Vagina (tissue), 2 donors: ENCODE measurements around the gene TBC1D3I. TPM values are rescaled to one million over a fixed set of nuclear protein-coding genes. Genes with fewer than 3 reads are reported as not detected.
"Not testable (repeated sequence)": the region's sequence is repeated elsewhere in the genome, so short reads cannot be mapped to it uniquely, and the experiment has no call there.

Experiments
- DNase-seq, 2 donors: peaks; one replicate each; pipeline ENCODE4 v3.0.0-alpha.2; 2017; ENCODE audit errors: extremely low spot score in 2 of 2
- H3K27ac ChIP-seq: fragments of 200-600 bp; sonication (generic); one replicate; pipeline ENCODE4 v1.5.1; 2019
- H3K27me3 ChIP-seq: fragments of 200-600 bp; sonication (generic); one replicate; pipeline ENCODE4 v1.5.1; 2019
- H3K36me3 ChIP-seq, 2 donors: fragments of 200-600 bp; sonication (generic); one replicate each; pipeline ENCODE4 v1.5.1; 2017 to 2019
- H3K4me1 ChIP-seq: fragments of 200-600 bp; sonication (generic); one replicate; pipeline ENCODE4 v1.5.1; 2019
- H3K4me3 ChIP-seq, 2 donors: fragments of 200-600 bp; sonication (generic); 1 replicate in 1 of 2; 2 replicates in 1 of 2; pipeline ENCODE4 v1.5.1; 2016 to 2019
- H3K9me3 ChIP-seq: fragments of 200-600 bp; sonication (generic); one replicate; pipeline ENCODE4 v1.5.1; 2019
- POLR2A ChIP-seq, 2 donors: fragments of 450-650 bp; IDR thresholded peaks; one replicate each; pipeline ENCODE4 v1.6.1; 2017; ENCODE audit warnings: antibody characterized with exemption in 2 of 2, mild to moderate bottlenecking in 2 of 2, moderate library complexity in 2 of 2
- POLR2AphosphoS5 ChIP-seq, 2 donors: sonication (generic); formaldehyde crosslinking; IDR thresholded peaks; one replicate each; pipeline ENCODE4 v1.9.0; 2017; ENCODE audit warnings: antibody characterized with exemption in 2 of 2, mild to moderate bottlenecking in 2 of 2, low read depth in 1 of 2; ENCODE audit not compliant: insufficient read depth in 1 of 2
- intact Hi-C: fragments of 100-400 bp; cut with DNase I; formaldehyde crosslinking; loops from one replicate; pipeline ENCODE4 v1.15.1; 2023
- total RNA-seq: library from RNA; depleted of rRNA; stranded (reverse); fragments of >200 nt; gene quantifications from one replicate; pipeline ENCODE4 v1.2.3, GENCODE V29; 2016
- TF ChIP-seq, protein P1 (sequence below), 3 experiments: fragments of 450-650 bp in 2 of 3; fragments of 200-600 bp in 1 of 3; sonication (generic) in 1 of 3; IDR thresholded peaks; one replicate each; pipeline ENCODE4 v1.5.1; 2017 to 2019; ENCODE audit warnings: antibody characterized with exemption in 3 of 3, mild to moderate bottlenecking in 2 of 3, moderate library complexity in 2 of 3

Gene TBC1D3I
- total RNA-seq, 1 donor from 2014 or later: 1.7 TPM

GRCh38 chr17:36214918-36215317 lies 49.5 kb downstream of the TBC1D3I start:
- Histone ChIP-seq H3K36me3 (no peaks in the 10 kb centered on the region), H3K4me1 (no peaks in the 10 kb centered on the region), H3K4me3 (no peak overlapping the region), H3K9me3 (no peaks in the 10 kb centered on the region), H3K27me3 (no peaks in the 10 kb centered on the region), H3K27ac (no peak overlapping the region)
- intact Hi-C loops: no loop called here
- DNase-seq: peak in 1 of 2 donors; percentile 87
- TF ChIP-seq POLR2AphosphoS5 (IDR thresholded peaks at IDR 0.05; ENCODE audit: insufficient read depth in 1 of 2, low read depth in 1 of 2) (no peak), POLR2A (IDR thresholded peaks at IDR 0.05) (no peak)
- TF ChIP-seq, protein P1, sequence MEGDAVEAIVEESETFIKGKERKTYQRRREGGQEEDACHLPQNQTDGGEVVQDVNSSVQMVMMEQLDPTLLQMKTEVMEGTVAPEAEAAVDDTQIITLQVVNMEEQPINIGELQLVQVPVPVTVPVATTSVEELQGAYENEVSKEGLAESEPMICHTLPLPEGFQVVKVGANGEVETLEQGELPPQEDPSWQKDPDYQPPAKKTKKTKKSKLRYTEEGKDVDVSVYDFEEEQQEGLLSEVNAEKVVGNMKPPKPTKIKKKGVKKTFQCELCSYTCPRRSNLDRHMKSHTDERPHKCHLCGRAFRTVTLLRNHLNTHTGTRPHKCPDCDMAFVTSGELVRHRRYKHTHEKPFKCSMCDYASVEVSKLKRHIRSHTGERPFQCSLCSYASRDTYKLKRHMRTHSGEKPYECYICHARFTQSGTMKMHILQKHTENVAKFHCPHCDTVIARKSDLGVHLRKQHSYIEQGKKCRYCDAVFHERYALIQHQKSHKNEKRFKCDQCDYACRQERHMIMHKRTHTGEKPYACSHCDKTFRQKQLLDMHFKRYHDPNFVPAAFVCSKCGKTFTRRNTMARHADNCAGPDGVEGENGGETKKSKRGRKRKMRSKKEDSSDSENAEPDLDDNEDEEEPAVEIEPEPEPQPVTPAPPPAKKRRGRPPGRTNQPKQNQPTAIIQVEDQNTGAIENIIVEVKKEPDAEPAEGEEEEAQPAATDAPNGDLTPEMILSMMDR (IDR thresholded peaks at IDR 0.05): no peak

DNA sequence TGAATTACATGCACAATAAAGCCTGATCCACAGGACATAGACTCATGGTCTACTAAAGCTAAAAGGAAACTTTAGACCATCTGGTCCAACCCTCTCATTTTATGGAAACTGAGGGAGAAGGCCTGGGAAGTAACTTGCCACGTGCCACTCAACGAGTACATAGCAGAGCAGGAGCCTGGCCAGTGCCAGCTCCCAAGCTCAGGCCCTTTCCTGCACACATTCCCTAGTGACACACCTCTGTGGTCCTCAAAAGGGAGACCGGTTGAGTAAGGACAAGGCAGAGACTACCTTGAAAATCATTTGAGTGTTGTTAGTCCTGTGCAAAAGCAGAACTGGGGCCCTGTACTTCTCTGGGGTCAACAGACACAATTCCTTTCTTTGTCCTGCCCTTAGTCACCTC lies 50.7 kb downstream of the TBC1D3I start:
- DNase-seq: peak in 1 of 2 donors; percentile 92
- TF ChIP-seq POLR2A (IDR thresholded peaks at IDR 0.05): no peak
- no peak for TF ChIP-seq POLR2AphosphoS5 (IDR thresholded peaks at IDR 0.05; ENCODE audit: insufficient read depth in 1 of 2, low read depth in 1 of 2)
- TF ChIP-seq, protein P1 (IDR thresholded peaks at IDR 0.05): no peak
- Histone ChIP-seq H3K4me3 (no peak overlapping the region), H3K36me3 (no peaks in the 10 kb centered on the region), H3K9me3 (no peaks in the 10 kb centered on the region), H3K4me1 (no peaks in the 10 kb centered on the region), H3K27ac (no peak overlapping the region), H3K27me3 (no peaks in the 10 kb centered on the region)
- intact Hi-C loops: no loop called here

- no peak for DNase-seq
- TF ChIP-seq, protein P1 (IDR thresholded peaks at IDR 0.05): no peak
- TF ChIP-seq POLR2AphosphoS5 (IDR thresholded peaks at IDR 0.05; ENCODE audit: insufficient read depth in 1 of 2, low read depth in 1 of 2) (no peak), POLR2A (IDR thresholded peaks at IDR 0.05) (no peak)
- Histone ChIP-seq H3K4me3 (no peak overlapping the region), H3K9me3 (no peaks in the 10 kb centered on the region), H3K36me3 (no peaks in the 10 kb centered on the region), H3K27me3 (no peaks in the 10 kb centered on the region), H3K4me1 (no peaks in the 10 kb centered on the region), H3K27ac (no peak overlapping the region)
- intact Hi-C loops: no loop called here
Measured at GRCh38 chr17:36212966-36213365, 51.4 kb downstream of the TBC1D3I start.

GRCh38 chr17:36212272-36212605 lies 52.1 kb downstream of the TBC1D3I start:
- Histone ChIP-seq H3K27ac (no peak overlapping the region), H3K9me3 (no peaks in the 10 kb centered on the region), H3K27me3 (no peaks in the 10 kb centered on the region), H3K4me3 (no peak overlapping the region), H3K36me3 (no peaks in the 10 kb centered on the region), H3K4me1 (no peaks in the 10 kb centered on the region)
- TF ChIP-seq, protein P1 (IDR thresholded peaks at IDR 0.05): no peak
- TF ChIP-seq POLR2AphosphoS5 (IDR thresholded peaks at IDR 0.05; ENCODE audit: insufficient read depth in 1 of 2, low read depth in 1 of 2) (no peak), POLR2A (IDR thresholded peaks at IDR 0.05) (no peak)
- peak in 1 of 2 donors; percentile 94 for DNase-seq
- intact Hi-C loops: no loop called here

DNA sequence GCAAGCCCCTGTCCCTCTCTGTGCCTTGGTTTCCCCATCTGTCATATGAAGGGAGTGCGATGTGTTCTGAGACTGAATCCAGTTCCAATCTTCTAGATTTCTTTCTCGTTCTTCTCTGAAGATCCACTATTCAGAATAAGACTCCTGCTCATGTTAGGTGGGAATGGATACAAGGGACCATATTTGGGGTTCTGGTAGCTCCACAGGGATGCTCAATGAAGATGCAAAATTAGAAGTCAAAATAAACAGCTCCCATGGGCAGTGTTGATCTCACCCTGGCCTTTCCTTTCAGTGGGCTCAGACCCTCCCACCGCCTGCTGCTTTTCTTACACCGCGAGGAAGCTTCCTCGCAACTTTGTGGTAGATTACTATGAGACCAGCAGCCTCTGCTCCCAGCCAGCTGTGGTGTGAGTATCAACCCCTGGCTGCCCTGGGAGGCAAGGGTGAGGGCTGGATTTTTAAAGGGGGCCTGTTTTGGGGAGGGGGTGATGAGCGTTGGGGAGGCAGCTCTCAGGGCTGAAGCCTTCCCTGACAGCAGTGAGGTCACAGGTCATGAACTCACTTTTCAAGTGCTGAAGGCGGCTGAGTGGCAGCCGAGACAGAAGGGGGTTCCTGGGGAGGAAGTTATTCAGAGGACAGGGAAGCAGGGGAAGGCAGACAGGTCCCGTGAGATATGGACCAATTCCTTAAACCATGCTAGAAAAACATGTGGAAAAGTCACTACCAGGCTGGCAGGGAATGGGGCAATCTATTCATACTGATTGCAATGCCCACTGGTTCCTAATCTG lies 52.7 kb downstream of the TBC1D3I start:
- H3K9me3 ChIP-seq, H3K36me3 ChIP-seq, H3K27me3 ChIP-seq, H3K4me1 ChIP-seq, H3K4me3 ChIP-seq, intact Hi-C loops: not testable (repeated sequence)
- DNase-seq: peak in 1 of 2 donors; percentile 96
- H3K27ac ChIP-seq: peak overlapping the region; percentile 5

- peak in 1 of 2 donors; percentile 96 for DNase-seq
Measured at GRCh38 chr17:36210439-36211211, 53.7 kb downstream of the TBC1D3I start, which contains the start of gene CCL4L2. TSS of gene CCL4L2 (plus strand) at chr17:36211063.

More at GRCh38 chr17:36210439-36211211, 53.7 kb downstream of the TBC1D3I start, which contains the start of gene CCL4L2:
- intact Hi-C loops, H3K36me3 ChIP-seq, H3K27me3 ChIP-seq, H3K4me3 ChIP-seq, H3K4me1 ChIP-seq, H3K9me3 ChIP-seq: not testable (repeated sequence)
- H3K27ac ChIP-seq: peak within 1 kb of the TSS; percentile 5
